CD4-positive, alpha-beta T cell (primary cell): ENCODE data around the gene TMC6. TPM values are rescaled to one million over a fixed set of nuclear protein-coding genes. Genes with fewer than 3 reads are reported as not detected.

Experiments used
- ATAC-seq: fragments of 200-7000 bp; cut with Tn5 transposase; one replicate; pipeline ENCODE4 v1.10.0; 2022; ENCODE audit warnings: mild to moderate bottlenecking; ENCODE audit not compliant: poor library complexity
- CTCF ChIA-PET: fragments of 350-600 bp; sonication (Branson Sonifier 250); formaldehyde crosslinking; loops from one replicate; lab custom pipeline; 2021; ENCODE audit warnings: antibody characterized with exemption, inconsistent platforms; lab: Charles Lee
- POLR2A ChIA-PET: fragments of 350-600 bp; sonication (Branson Sonifier 250); formaldehyde crosslinking; loops from one replicate; lab custom pipeline; 2021; ENCODE audit warnings: antibody characterized with exemption, inconsistent platforms; lab: Charles Lee
- DNase-seq, 14 experiments: peaks; one replicate each; pipeline ENCODE4 v3.0.0-alpha.2; 2013 to 2020; ENCODE audit warnings: mixed read lengths in 2 of 14
- H3K27ac ChIP-seq, 2 donors: one replicate each; pipeline versions ENCODE4 v1.5.1 to v1.7.0; 2013; ENCODE audit warnings: low read length in 2 of 2, low read depth in 1 of 2, mild to moderate bottlenecking in 1 of 2
- H3K27me3 ChIP-seq, 2 experiments: 1 replicate in 1 of 2; 2 replicates in 1 of 2; pipeline versions ENCODE4 v1.6.1 to v1.7.0; 2013; ENCODE audit warnings: low read length in 2 of 2, control low read depth in 1 of 2, mild to moderate bottlenecking in 1 of 2, moderate library complexity in 1 of 2; ENCODE audit not compliant: insufficient read depth in 2 of 2, control insufficient read depth in 1 of 2
- H3K36me3 ChIP-seq: one replicate; pipeline ENCODE4 v1.6.1; 2013; ENCODE audit warnings: low read length, control low read depth; ENCODE audit not compliant: insufficient read depth
- H3K4me1 ChIP-seq: one replicate; pipeline ENCODE4 v1.6.1; 2013; ENCODE audit warnings: low read length, control low read depth; ENCODE audit not compliant: insufficient read depth
- H3K4me3 ChIP-seq: one replicate; pipeline ENCODE4 v1.5.1; 2013; ENCODE audit warnings: mild to moderate bottlenecking, low read length, moderate library complexity
- H3K9me3 ChIP-seq, 2 experiments: 1 replicate in 1 of 2; 2 replicates in 1 of 2; pipeline versions ENCODE4 v1.6.1 to v1.7.0; 2013; ENCODE audit warnings: low read length in 2 of 2, mild to moderate bottlenecking in 2 of 2, control low read depth in 1 of 2, moderate library complexity in 1 of 2; ENCODE audit not compliant: control insufficient read depth in 1 of 2, insufficient read depth in 1 of 2
- H3K27ac Mint-ChIP-seq: one replicate; pipeline ENCODE4 v1.8.0; 2020; ENCODE audit warnings: mixed read lengths
- H3K27me3 Mint-ChIP-seq: one replicate; pipeline ENCODE4 v1.8.0; 2021; ENCODE audit warnings: mixed read lengths
- H3K36me3 Mint-ChIP-seq: one replicate; pipeline ENCODE4 v1.8.0; 2021; ENCODE audit warnings: low read depth, mixed read lengths
- H3K4me1 Mint-ChIP-seq: one replicate; pipeline ENCODE4 v1.8.0; 2021; ENCODE audit warnings: low read depth, mixed read lengths
- H3K4me3 Mint-ChIP-seq: one replicate; pipeline ENCODE4 v1.8.0; 2020; ENCODE audit warnings: mild to moderate bottlenecking, mixed read lengths
- H3K9me3 Mint-ChIP-seq: one replicate; pipeline ENCODE4 v1.8.0; 2020; ENCODE audit warnings: mixed read lengths
- CTCF ChIP-seq: fragments of 200-600 bp; IDR thresholded peaks from one replicate; pipeline ENCODE4 v1.8.0; 2022; ENCODE audit warnings: antibody characterized with exemption, mild to moderate bottlenecking
- intact Hi-C, 2 experiments: fragments of 100-400 bp; cut with DNase I in 1 of 2; cut with micrococcal nuclease in 1 of 2; formaldehyde crosslinking; loops; one replicate each; pipeline versions ENCODE4 v1.15.1 to v1.9.0; 2023 to 2025; cut with DNase I, micrococcal nuclease
- total RNA-seq, 174 experiments: library from RNA in 2 of 174; stranded (reverse) in 2 of 174; gene quantifications; one replicate each; pipeline ENCODE4 v1.2.3 and lab custom pipeline; 2021 to 2026

Gene TMC6
- total RNA-seq, 2 experiments from 2014 or later: 645 to 659 TPM

- Histone ChIP-seq H3K36me3 (peaks cover 24% of the 10 kb centered on the region), H3K9me3 (no peaks in the 10 kb centered on the region), H3K4me3 (no peak overlapping the region), H3K4me1 (peaks cover 74% of the 10 kb centered on the region), H3K27me3 (no peaks in the 10 kb centered on the region), H3K27ac (no peak overlapping the region)
- intact Hi-C loops: loop anchor here in 1 of 2 experiments (5.0 kb wide), 2 partner anchors 33 to 42 kb away; partner anchors contain the start of genes AFMID and TK1
- no peaks in the 10 kb centered on the region for H3K27me3 Mint-ChIP-seq
- ChIA-PET POLR2A (interaction anchor here (1.0 to 16.9 kb wide), 6 partner anchors 10 to 32 kb away, joined by 3 to 766 read pairs (median 8); partner anchors contain the start of genes TMC6 and TMC8), CTCF (interaction anchor here (1.0 kb wide), 2 partner anchors 10 to 32 kb away, joined by 3 read pairs; no protein-coding TSS in a partner anchor)
- peaks cover 43% of the 10 kb centered on the region for H3K4me1 Mint-ChIP-seq
- H3K4me3 Mint-ChIP-seq: no peak overlapping the region
- ATAC-seq (no peak), DNase-seq (no peak)
- H3K36me3 Mint-ChIP-seq: peaks cover 23% of the 10 kb centered on the region
- no peak overlapping the region for H3K27ac Mint-ChIP-seq
- H3K9me3 Mint-ChIP-seq: no peaks in the 10 kb centered on the region
- TF ChIP-seq CTCF: no peak
Measured at GRCh38 chr17:78144736-78145641, 16.4 kb upstream of the TMC6 start.

GRCh38 chr17:78144147-78144719 is 15.7 kb upstream of the TMC6 start:
- H3K4me3 Mint-ChIP-seq: no peak overlapping the region
- ATAC-seq (no peak), DNase-seq (peak in 2 of 14 experiments; percentile 63 to 68)
- peaks cover 28% of the 10 kb centered on the region for H3K36me3 ChIP-seq
- H3K4me3 ChIP-seq: no peak overlapping the region
- H3K27me3 Mint-ChIP-seq: no peaks in the 10 kb centered on the region
- peaks cover 28% of the 10 kb centered on the region for H3K36me3 Mint-ChIP-seq
- peak overlapping the region in 1 of 2 donors; percentile 2 for H3K27ac ChIP-seq
- H3K27ac Mint-ChIP-seq: peak overlapping the region; percentile 73
- H3K9me3 ChIP-seq: no peaks in the 10 kb centered on the region
- H3K4me1 Mint-ChIP-seq: peaks cover 48% of the 10 kb centered on the region
- ChIA-PET CTCF (interaction anchor here (1.0 kb wide), 2 partner anchors 9 to 32 kb away, joined by 3 read pairs; no protein-coding TSS in a partner anchor), POLR2A (interaction anchor here (1.0 to 16.9 kb wide), 9 partner anchors 10 to 38 kb away, joined by 3 to 766 read pairs (median 5); partner anchors contain the start of genes TMC6 and TMC8)
- peaks cover 82% of the 10 kb centered on the region for H3K4me1 ChIP-seq
- no peaks in the 10 kb centered on the region for H3K27me3 ChIP-seq
- TF ChIP-seq CTCF: no peak
- intact Hi-C loops: loop anchor here in 1 of 2 experiments (5.0 kb wide), 1 partner anchor 43 kb away; the partner anchor contains the start of genes AFMID and TK1
- H3K9me3 Mint-ChIP-seq: no peaks in the 10 kb centered on the region
